ENCODE results near the gene ZBTB8B. TPM values are rescaled to one million over a fixed set of nuclear protein-coding genes. Genes with fewer than 3 reads are reported as not detected.

The ZBTB8B gene
- total RNA-seq, 1 experiment from 2014 or later: 1.9 TPM

GRCh38 chr1:32454726-32455125 is 10.1 kb upstream of the ZBTB8B start:
- TF ChIP-seq CTCF (conservative IDR thresholded peaks at IDR 0.05): no peak
- H3K4me2 ChIP-seq (ENCODE audit: insufficient read depth, insufficient read length, low read length): no peak overlapping the region
- H2BK5ac ChIP-seq (ENCODE audit: insufficient read length, low read length): no peak overlapping the region
- no peaks in the 10 kb centered on the region for H3K23me2 ChIP-seq (ENCODE audit: insufficient read length, low read depth, low read length, poor library complexity, severe bottlenecking)
- Mint-ChIP-seq H3K4me3 (no peak overlapping the region), H3K9me3 (peaks cover 30 to 35% of the 10 kb centered on the region in 2 experiments), H3K27ac (no peak overlapping the region), H3K4me1 (peaks cover 8 to 14% of the 10 kb centered on the region in 2 experiments), H3K36me3 (ENCODE audit: insufficient read depth in 1 of 3, low read depth in 3 of 3) (peaks cover 14 to 31% (median 15%) of the 10 kb centered on the region in 3 experiments), H3K27me3 (ENCODE audit: low read depth) (no peaks in the 10 kb centered on the region)
- no peaks in the 10 kb centered on the region for H4K20me1 ChIP-seq (ENCODE audit: control insufficient read depth, insufficient read depth, insufficient read length)
- H2BK120ac ChIP-seq (ENCODE audit: low read depth, low read length, poor library complexity, severe bottlenecking): no peak overlapping the region
- H2BK20ac ChIP-seq (ENCODE audit: low read depth, low read length, poor library complexity, severe bottlenecking): no peak overlapping the region
- H2BK15ac ChIP-seq (ENCODE audit: low read depth, low read length): no peak overlapping the region
- no peak overlapping the region for H4K91ac ChIP-seq (ENCODE audit: insufficient read length, low read depth, low read length)
- H3K9me3 ChIP-seq (ENCODE audit: control insufficient read depth, low read depth, low read length): peaks cover 2% of the 10 kb centered on the region
- no peak overlapping the region for H2AK5ac ChIP-seq (ENCODE audit: insufficient read length, low read length)
- no peak overlapping the region for H4K5ac ChIP-seq (ENCODE audit: insufficient read length, low read depth, low read length)
- no peak overlapping the region for H4K8ac ChIP-seq (replicated peaks; ENCODE audit: insufficient read length, low read depth, low read length)
- H3K27me3 ChIP-seq (ENCODE audit: insufficient read depth, low read length): no peaks in the 10 kb centered on the region; the same call in 1 of the 2 replicates
- no peaks in the 10 kb centered on the region for H3K4me1 ChIP-seq (ENCODE audit: insufficient read depth, low read length)
- H3K4ac ChIP-seq (ENCODE audit: low read depth, low read length): no peak overlapping the region
- no peak overlapping the region for H3K14ac ChIP-seq (ENCODE audit: insufficient read depth, low read length)
- no peaks in the 10 kb centered on the region for H3K79me1 ChIP-seq (ENCODE audit: insufficient read depth, low read depth, low read length, poor library complexity, severe bottlenecking)
- H3K23ac ChIP-seq (ENCODE audit: insufficient read length, low read depth, low read length): no peak overlapping the region
- WGBS (ENCODE audit: extremely low coverage, insufficient read length, low lambda C conversion rate): no CpG with 5 or more reads among the region's 1 CpG
- H2BK12ac ChIP-seq (ENCODE audit: insufficient read length, low read depth, low read length): no peak overlapping the region
- H3K9ac ChIP-seq (ENCODE audit: extremely low read depth, insufficient read length, low read length): no peak overlapping the region
- no peak overlapping the region for H3K27ac ChIP-seq (ENCODE audit: insufficient read length, low read depth, low read length)
- no peak overlapping the region for H2AFZ ChIP-seq (ENCODE audit: low read length)
- H3T11ph ChIP-seq (ENCODE audit: low read length): no peak overlapping the region
- no peak overlapping the region for H3K18ac ChIP-seq (ENCODE audit: insufficient read length, low read depth, low read length)
- no peaks in the 10 kb centered on the region for H3K79me2 ChIP-seq (ENCODE audit: insufficient read depth, low read length)
- no peak overlapping the region for H3K56ac ChIP-seq (ENCODE audit: insufficient read length, low read depth, low read length)
- DNase-seq: no peak

Data from H9 (cell line).